Jurkat, Clone E6-1 (cell line): Measurements from ENCODE around the gene CSF1.

Source experiments
- DNase-seq: peaks from one replicate; pipeline ENCODE4 v3.0.0-alpha.2; 2011; ENCODE audit warnings: low read depth, low spot score
- H3K4me3 ChIP-seq: 2 replicates; pipeline ENCODE4 v1.5.1; 2011; ENCODE audit warnings: mild to moderate bottlenecking, low read length, control low read depth, moderate library complexity

Gene CSF1

GRCh38 chr1:109897259-109897955, 13.2 kb upstream of the CSF1 start:
- H3K4me3 ChIP-seq, result no peak overlapping the region
- no peak for DNase-seq

- H3K4me3 ChIP-seq, result no peak overlapping the region
- DNase-seq, result no peak
Measured at GRCh38 chr1:109898842-109899241, 11.8 kb upstream of the CSF1 start.

- DNase-seq, result no peak
- no peak overlapping the region for H3K4me3 ChIP-seq
Measured at GRCh38 chr1:109901141-109901523, 9.5 kb upstream of the CSF1 start.

GRCh38 chr1:109901524-109902145, 9.0 kb upstream of the CSF1 start:
- no peak overlapping the region for H3K4me3 ChIP-seq
- no peak for DNase-seq

GRCh38 chr1:109902204-109902985, 8.3 kb upstream of the CSF1 start:
- H3K4me3 ChIP-seq, result no peak overlapping the region
- no peak for DNase-seq

- DNase-seq, result no peak
- no peak overlapping the region for H3K4me3 ChIP-seq
Measured at GRCh38 chr1:109903376-109903930, 7.2 kb upstream of the CSF1 start.

- no peak overlapping the region for H3K4me3 ChIP-seq
- no peak for DNase-seq
Measured at GRCh38 chr1:109904105-109904817, 6.4 kb upstream of the CSF1 start.

- no peak for DNase-seq
- no peak overlapping the region for H3K4me3 ChIP-seq
Measured at GRCh38 chr1:109905491-109905890, 5.2 kb upstream of the CSF1 start.

GRCh38 chr1:109906160-109906838, 4.3 kb upstream of the CSF1 start:
- DNase-seq, result peak; percentile 70

GRCh38 chr1:109906839-109907180, 3.8 kb upstream of the CSF1 start:
- H3K4me3 ChIP-seq, result no peak overlapping the region
- DNase-seq, result no peak

More at GRCh38 chr1:109906160-109906838, 4.3 kb upstream of the CSF1 start:
- no peak overlapping the region for H3K4me3 ChIP-seq

GRCh38 chr1:109907190-109907774, 3.4 kb upstream of the CSF1 start:
- DNase-seq, result no peak
- no peak overlapping the region for H3K4me3 ChIP-seq

GRCh38 chr1:109908836-109909235, 1.8 kb upstream of the CSF1 start:
- H3K4me3 ChIP-seq, result no peak overlapping the region

GRCh38 chr1:109909561-109909960, 1.1 kb upstream of the CSF1 start:
- no peak overlapping the region for H3K4me3 ChIP-seq
- no peak for DNase-seq

More at GRCh38 chr1:109908836-109909235, 1.8 kb upstream of the CSF1 start:
- no peak for DNase-seq

- DNase-seq, result no peak
- H3K4me3 ChIP-seq, result peak overlapping the region; percentile 46
Measured at GRCh38 chr1:109910963-109911798, 532 bp downstream of the CSF1 start.

- DNase-seq, result no peak
Measured at GRCh38 chr1:109912214-109912861, 1.7 kb downstream of the CSF1 start.

GRCh38 chr1:109912873-109913272, 2.2 kb downstream of the CSF1 start:
- no peak overlapping the region for H3K4me3 ChIP-seq
- no peak for DNase-seq

More at GRCh38 chr1:109912214-109912861, 1.7 kb downstream of the CSF1 start:
- no peak overlapping the region for H3K4me3 ChIP-seq

GRCh38 chr1:109913360-109913879, 2.8 kb downstream of the CSF1 start:
- DNase-seq, result no peak
- H3K4me3 ChIP-seq, result no peak overlapping the region
